Measurements from ENCODE around the gene MIDN. TPM values are rescaled to one million over a fixed set of nuclear protein-coding genes. Genes with fewer than 3 reads are reported as not detected.

MIDN gene
- total and polyA plus RNA-seq, 3 donors from 2014 or later: 30.3 to 42.4 (median 38.2) TPM

DNA sequence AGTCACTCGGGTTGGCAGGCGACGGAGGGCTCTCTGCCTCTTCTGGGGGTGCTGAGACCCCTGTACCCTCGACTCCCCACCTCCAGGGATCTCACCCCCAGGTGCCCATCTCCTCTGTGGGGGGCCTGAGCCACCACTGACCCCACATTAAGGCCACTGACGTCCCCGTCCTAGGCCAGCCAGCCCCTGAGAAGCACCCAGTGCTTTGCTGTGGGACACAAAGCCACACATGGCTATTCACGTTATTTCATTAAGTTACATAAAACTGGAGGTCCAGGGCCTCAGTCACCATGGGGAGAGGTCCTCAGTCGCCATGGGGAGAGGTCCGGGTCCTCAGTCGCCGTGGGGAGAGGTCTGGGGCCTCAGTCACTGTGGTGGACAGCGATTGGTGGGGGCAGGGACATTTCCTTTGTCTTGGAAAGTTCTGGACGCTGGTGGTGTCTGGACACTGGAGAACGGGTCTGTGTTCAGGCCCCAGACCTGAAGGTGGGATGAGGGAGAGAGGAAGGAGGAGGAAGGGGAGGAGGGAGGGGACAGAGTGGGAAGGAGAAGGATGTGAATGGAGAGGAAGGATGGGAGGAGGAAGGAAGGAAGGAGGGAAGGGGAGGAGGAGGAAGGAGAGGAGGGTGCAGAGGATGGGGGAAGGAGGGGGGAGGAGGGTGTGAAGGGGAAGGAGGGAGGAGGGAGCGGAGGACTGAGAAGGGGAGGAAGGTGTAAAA lies 33.3 kb downstream of the MIDN start:
- H3K27ac ChIP-seq: no peak overlapping the region
- no peaks in the 10 kb centered on the region for H3K36me3 ChIP-seq (ENCODE audit: low read depth, missing control alignments)
- H3K27me3 ChIP-seq: no peaks in the 10 kb centered on the region
- 75 to 79% methylated on average over 10 to 15 of the region's 15 CpGs for WGBS, 2 donors
- peaks cover 16% of the 10 kb centered on the region for H3K4me1 ChIP-seq
- no peak for TF ChIP-seq POLR2A (IDR thresholded peaks at IDR 0.05)
- TF ChIP-seq, protein P1, sequence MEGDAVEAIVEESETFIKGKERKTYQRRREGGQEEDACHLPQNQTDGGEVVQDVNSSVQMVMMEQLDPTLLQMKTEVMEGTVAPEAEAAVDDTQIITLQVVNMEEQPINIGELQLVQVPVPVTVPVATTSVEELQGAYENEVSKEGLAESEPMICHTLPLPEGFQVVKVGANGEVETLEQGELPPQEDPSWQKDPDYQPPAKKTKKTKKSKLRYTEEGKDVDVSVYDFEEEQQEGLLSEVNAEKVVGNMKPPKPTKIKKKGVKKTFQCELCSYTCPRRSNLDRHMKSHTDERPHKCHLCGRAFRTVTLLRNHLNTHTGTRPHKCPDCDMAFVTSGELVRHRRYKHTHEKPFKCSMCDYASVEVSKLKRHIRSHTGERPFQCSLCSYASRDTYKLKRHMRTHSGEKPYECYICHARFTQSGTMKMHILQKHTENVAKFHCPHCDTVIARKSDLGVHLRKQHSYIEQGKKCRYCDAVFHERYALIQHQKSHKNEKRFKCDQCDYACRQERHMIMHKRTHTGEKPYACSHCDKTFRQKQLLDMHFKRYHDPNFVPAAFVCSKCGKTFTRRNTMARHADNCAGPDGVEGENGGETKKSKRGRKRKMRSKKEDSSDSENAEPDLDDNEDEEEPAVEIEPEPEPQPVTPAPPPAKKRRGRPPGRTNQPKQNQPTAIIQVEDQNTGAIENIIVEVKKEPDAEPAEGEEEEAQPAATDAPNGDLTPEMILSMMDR (IDR thresholded peaks at IDR 0.05): no peak
- DNase-seq: no peak
- no peak overlapping the region for H3K4me3 ChIP-seq
- no peaks in the 10 kb centered on the region for H3K9me3 ChIP-seq
- intact Hi-C loops (cut with DNase I; ENCODE audit: low total_unique reads): no loop called here

DNA sequence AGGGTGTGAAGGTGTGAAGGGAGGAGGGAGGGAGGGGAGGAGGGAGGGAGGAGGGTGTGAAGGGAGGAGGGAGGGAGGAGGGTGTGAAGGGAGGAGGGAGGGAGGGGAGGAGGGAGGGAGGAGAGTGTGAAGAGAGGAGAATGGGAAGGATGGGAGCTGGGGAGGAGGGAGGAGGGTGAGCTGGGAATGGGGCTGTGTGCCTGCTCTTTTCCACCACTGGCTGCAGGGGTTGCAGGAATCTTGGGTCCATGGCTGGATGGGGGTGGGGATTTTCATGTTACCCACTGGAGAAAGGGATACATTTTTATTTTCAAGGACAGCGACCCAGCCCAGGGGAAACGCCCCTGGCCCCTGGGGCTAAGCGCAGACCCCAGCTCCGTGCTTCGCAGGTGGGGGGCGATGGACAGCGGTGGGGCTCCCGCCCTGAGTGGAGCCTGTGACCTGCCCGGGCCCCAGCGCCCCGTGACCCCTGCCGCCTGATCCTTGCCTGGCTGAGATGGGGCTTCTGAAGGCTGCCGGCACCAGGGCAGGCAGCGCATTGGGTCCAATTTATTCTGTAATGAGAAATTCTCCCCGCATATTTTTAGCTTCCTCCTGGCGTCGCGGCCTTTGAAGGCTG lies 34.3 kb downstream of the MIDN start:
- Histone ChIP-seq H3K36me3 (ENCODE audit: low read depth, missing control alignments) (no peaks in the 10 kb centered on the region), H3K4me3 (no peak overlapping the region), H3K9me3 (no peaks in the 10 kb centered on the region), H3K27ac (no peak overlapping the region), H3K4me1 (peaks cover 19% of the 10 kb centered on the region), H3K27me3 (no peaks in the 10 kb centered on the region)
- TF ChIP-seq POLR2A (IDR thresholded peaks at IDR 0.05): no peak
- TF ChIP-seq, protein P1 (IDR thresholded peaks at IDR 0.05): no peak
- WGBS, 2 donors: 54 to 66% methylated on average over 15 to 18 of the region's 18 CpGs
- intact Hi-C loops (cut with DNase I; ENCODE audit: low total_unique reads): no loop called here
- no peak for DNase-seq

DNA sequence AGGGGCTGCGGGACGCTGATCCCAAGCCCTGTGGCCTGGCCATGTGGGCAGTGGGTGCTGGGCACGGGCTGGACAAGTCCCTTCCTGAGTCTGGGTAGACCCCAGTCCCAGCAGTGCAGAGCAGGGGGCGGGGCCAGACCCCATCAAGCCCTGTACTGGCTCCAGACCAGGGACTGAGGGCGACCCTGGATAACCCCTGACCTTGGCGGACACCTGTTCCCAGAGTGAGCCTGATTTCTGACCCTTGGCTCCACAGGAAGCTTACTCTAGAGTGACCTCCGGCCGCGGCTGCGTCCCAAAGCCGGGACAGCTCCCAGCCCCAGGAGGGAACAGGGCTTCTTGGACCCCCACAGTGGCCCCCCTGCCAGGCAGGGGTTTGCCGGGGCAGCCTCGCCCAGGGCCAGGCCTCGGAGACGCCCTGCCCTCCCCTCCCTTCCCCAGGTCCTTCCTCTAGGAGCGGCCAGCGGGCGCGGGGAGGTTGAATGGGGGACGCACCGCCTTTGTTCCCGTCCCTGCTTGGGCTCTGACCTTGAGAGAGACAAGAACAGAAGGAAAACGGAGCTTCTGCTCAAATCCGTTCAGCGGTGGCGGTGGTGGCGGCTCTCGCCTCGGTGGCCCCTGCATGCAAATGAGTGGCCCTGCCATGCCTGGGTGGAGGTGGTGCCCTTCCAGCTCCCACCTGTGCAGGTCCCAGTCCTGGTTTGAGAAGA lies 35.0 kb downstream of the MIDN start:
- no peak overlapping the region for H3K4me3 ChIP-seq
- no peaks in the 10 kb centered on the region for H3K36me3 ChIP-seq (ENCODE audit: low read depth, missing control alignments)
- WGBS, 2 donors: 43 to 49% methylated on average over 6 to 26 of the region's 29 CpGs
- H3K9me3 ChIP-seq: no peaks in the 10 kb centered on the region
- TF ChIP-seq POLR2A (IDR thresholded peaks at IDR 0.05): no peak
- TF ChIP-seq, protein P1 (IDR thresholded peaks at IDR 0.05): no peak
- H3K27me3 ChIP-seq: no peaks in the 10 kb centered on the region
- peaks cover 20% of the 10 kb centered on the region for H3K4me1 ChIP-seq
- intact Hi-C loops (cut with DNase I; ENCODE audit: low total_unique reads): no loop called here
- peak overlapping the region in 1 of 2 donors; percentile 44 for H3K27ac ChIP-seq
- peak; percentile 51 for DNase-seq

DNA sequence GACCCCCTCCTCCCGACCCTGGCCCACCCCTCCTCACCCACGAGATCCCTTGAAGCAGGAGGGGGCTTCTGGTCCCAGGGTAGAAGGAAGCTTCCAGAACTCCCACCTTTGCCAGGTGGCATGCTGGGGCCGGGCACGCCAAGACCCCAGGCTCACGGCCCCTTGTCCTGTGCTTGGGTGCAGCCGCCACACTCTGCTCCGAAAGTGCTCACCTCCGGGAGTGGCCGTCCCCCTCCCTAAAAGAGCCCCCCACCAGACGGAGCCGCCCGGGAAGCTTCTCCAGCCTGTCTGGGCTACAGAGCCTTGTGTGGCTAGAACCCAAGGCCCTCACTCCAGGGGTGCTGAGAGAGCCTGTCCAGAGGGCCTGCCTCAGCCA lies 35.5 kb downstream of the MIDN start:
- Histone ChIP-seq H3K27me3 (no peaks in the 10 kb centered on the region), H3K4me1 (peaks cover 20% of the 10 kb centered on the region), H3K36me3 (ENCODE audit: low read depth, missing control alignments) (no peaks in the 10 kb centered on the region), H3K9me3 (no peaks in the 10 kb centered on the region), H3K4me3 (no peak overlapping the region), H3K27ac (no peak overlapping the region)
- intact Hi-C loops (cut with DNase I; ENCODE audit: low total_unique reads): no loop called here
- TF ChIP-seq, protein P1 (IDR thresholded peaks at IDR 0.05): no peak
- no peak for TF ChIP-seq POLR2A (IDR thresholded peaks at IDR 0.05)
- WGBS, 2 donors: 80% methylated on average over 12 of the region's 12 CpGs; no CpG with 5 or more reads in 1 of the 2 donors
- no peak for DNase-seq
